GM23248 (cell line): ENCODE data around the gene CARMIL1. TPM values are rescaled to one million over a fixed set of nuclear protein-coding genes. Genes with fewer than 3 reads are reported as not detected.

Experiments
- DNase-seq: peaks from one replicate; pipeline ENCODE4 v3.0.0-alpha.2; 2015
- H2AFZ ChIP-seq: fragments of 200-600 bp; sonication (generic); 2 replicates; pipeline ENCODE4 v1.6.1; 2016; ENCODE audit warnings: antibody characterized with exemption
- H3F3A ChIP-seq: fragments of 200-600 bp; sonication (generic); 2 replicates; pipeline ENCODE4 v1.6.1; 2016; ENCODE audit warnings: mild to moderate bottlenecking, antibody characterized with exemption, mixed run types; ENCODE audit not compliant: insufficient read depth
- H3K27ac ChIP-seq: fragments of 200-600 bp; sonication (generic); 2 replicates; pipeline ENCODE4 v1.5.1; 2016; ENCODE audit warnings: mild to moderate bottlenecking
- H3K27me3 ChIP-seq: fragments of 200-600 bp; sonication (generic); replicated peaks from 2 replicates; pipeline ENCODE4 v1.6.1; 2016; ENCODE audit warnings: mild to moderate bottlenecking; ENCODE audit not compliant: insufficient read depth
- H3K36me3 ChIP-seq: fragments of 200-600 bp; sonication (generic); 2 replicates; pipeline ENCODE4 v1.6.1; 2016; ENCODE audit warnings: low read depth, mild to moderate bottlenecking
- H3K4me1 ChIP-seq: fragments of 200-600 bp; sonication (generic); 2 replicates; pipeline ENCODE4 v1.6.1; 2016; ENCODE audit warnings: mild to moderate bottlenecking; ENCODE audit not compliant: insufficient read depth
- H3K4me2 ChIP-seq: fragments of 200-600 bp; sonication (generic); one replicate; pipeline ENCODE4 v1.6.1; 2016; ENCODE audit warnings: mild to moderate bottlenecking; ENCODE audit not compliant: unreplicated experiment
- H3K4me3 ChIP-seq: fragments of 200-600 bp; sonication (generic); 2 replicates; pipeline ENCODE4 v1.5.1; 2016; ENCODE audit warnings: mild to moderate bottlenecking
- H3K79me2 ChIP-seq: fragments of 200-600 bp; sonication (generic); 2 replicates; pipeline ENCODE4 v1.6.1; 2016; ENCODE audit warnings: mild to moderate bottlenecking; ENCODE audit not compliant: insufficient read depth
- H3K9ac ChIP-seq: fragments of 200-600 bp; sonication (generic); 2 replicates; pipeline ENCODE4 v1.6.1; 2016; ENCODE audit warnings: mild to moderate bottlenecking
- H3K9me2 ChIP-seq: fragments of 200-600 bp; sonication (generic); 2 replicates; pipeline ENCODE4 v1.6.1; 2016; ENCODE audit warnings: mixed run types, mild to moderate bottlenecking, moderate library complexity; ENCODE audit not compliant: insufficient read depth
- H3K9me3 ChIP-seq: fragments of 200-600 bp; sonication (generic); one replicate; pipeline ENCODE4 v1.6.1; 2017; ENCODE audit warnings: low read depth
- H4K20me1 ChIP-seq: fragments of 200-600 bp; sonication (generic); 2 replicates; pipeline ENCODE4 v1.6.0; 2016; ENCODE audit not compliant: insufficient read depth
- EZH2 ChIP-seq: fragments of 200-600 bp; sonication (generic); IDR thresholded peaks from 2 replicates; pipeline ENCODE4 v1.6.1; 2018; ENCODE audit warnings: antibody characterized with exemption, mild to moderate bottlenecking; ENCODE audit not compliant: insufficient read depth, poor library complexity, severe bottlenecking
- EZH2phosphoT487 ChIP-seq: fragments of 200-600 bp; sonication (generic); IDR thresholded peaks from 2 replicates; pipeline ENCODE4 v1.6.1; 2018; ENCODE audit warnings: antibody characterized with exemption, moderate library complexity, mild to moderate bottlenecking, low read depth; ENCODE audit not compliant: insufficient read depth
- WGBS, 2 experiments: methylation state at CpG; one replicate each; pipeline ENCODE4 v1.1.6; 2015 to 2017; ENCODE audit warnings: low lambda C conversion rate in 2 of 2, low coverage in 1 of 2; ENCODE audit errors: missing lambda C conversion rate in 2 of 2; 5-methylcytosine and 5-hydroxymethylcytosine counted together
- in situ Hi-C: fragments of 300-500 bp; cut with MboI; formaldehyde crosslinking; loops from 2 replicates; pipeline ENCODE4 v1.15.0; 2020
- polyA plus RNA-seq: library from polyadenylated mRNA; unstranded; fragments of >200 nt; fragmentation: Nextera tagmentation; extraction: Ambion mirVana; gene quantifications from 2 replicates; pipeline ENCODE4 v1.2.1, GENCODE V29; 2016
- total RNA-seq: library from RNA; depleted of rRNA; stranded (reverse); fragments of >200 nt; shearing (Covaris generic); gene quantifications from 2 replicates; pipeline ENCODE4 v1.2.3, GENCODE V29; 2014

The CARMIL1 gene
- total and polyA plus RNA-seq, 2 experiments from 2014 or later: 10.9 to 11.0 TPM

DNA sequence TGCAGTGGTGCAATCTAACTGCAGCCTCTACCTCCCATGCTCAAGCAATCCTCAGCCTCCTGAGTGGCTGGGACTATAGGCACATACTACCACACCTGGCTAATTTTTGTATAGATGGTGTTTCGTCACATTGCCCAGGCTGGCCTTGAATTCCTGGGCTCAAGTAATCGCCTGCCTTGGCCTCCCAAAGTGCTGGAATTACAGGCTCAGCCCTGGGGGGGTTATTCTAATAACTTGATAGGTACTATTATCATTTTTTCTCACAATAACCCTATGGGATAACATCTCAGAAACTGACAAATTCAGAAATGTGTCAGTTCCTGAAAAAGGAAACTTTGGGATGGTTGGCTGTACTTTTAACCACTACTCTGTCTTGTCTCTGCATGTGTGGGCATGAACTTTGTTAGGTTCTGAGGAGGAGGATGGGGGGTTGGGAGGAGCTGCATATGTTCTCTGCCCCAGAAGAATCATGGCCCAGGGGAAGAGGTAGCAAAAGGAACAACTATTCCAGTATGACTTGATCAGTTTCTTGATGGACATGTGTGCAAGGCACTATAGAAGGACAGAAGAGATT lies 169.9 kb downstream of the CARMIL1 start:
- no peak for TF ChIP-seq EZH2phosphoT487
- no peak for TF ChIP-seq EZH2

DNA sequence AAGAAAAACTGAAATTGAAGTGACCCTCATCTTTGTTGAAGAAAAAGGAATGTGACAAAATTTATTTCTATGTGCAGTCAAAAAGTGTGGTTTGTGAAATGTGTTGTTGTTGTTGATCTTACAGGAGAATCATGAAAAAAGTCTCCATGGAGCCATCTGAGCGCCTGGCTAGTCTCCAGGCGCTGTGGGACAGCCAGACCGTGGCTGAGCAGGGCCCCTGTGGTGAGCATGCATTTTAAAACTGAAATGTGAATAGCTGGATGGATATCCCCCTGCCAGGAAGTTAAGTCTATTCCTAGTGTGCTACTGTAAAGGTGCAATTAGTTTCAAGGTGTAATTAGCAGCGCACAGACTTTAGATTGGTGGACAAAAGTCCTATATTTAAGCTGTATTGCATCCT lies 170.6 kb downstream of the CARMIL1 start:
- Histone ChIP-seq H3K9me3 (no peaks in the 10 kb centered on the region), H4K20me1 (no peaks in the 10 kb centered on the region), H3K79me2 (no peaks in the 10 kb centered on the region), H3K27me3 (no peaks in the 10 kb centered on the region), H3F3A (no peaks in the 10 kb centered on the region), H3K36me3 (no peaks in the 10 kb centered on the region), H3K4me2 (no peak overlapping the region), H2AFZ (no peak overlapping the region), H3K4me1 (peaks cover 6% of the 10 kb centered on the region), H3K9ac (no peak overlapping the region), H3K4me3 (no peak overlapping the region), H3K9me2 (no peaks in the 10 kb centered on the region), H3K27ac (no peak overlapping the region)
- WGBS, 2 experiments: 68 to 75% methylated on average over 4 of the region's 4 CpGs
- DNase-seq: no peak
- in situ Hi-C loops: no loop called here
- TF ChIP-seq EZH2 (no peak), EZH2phosphoT487 (no peak)

More for the DNA sequence above, 169.9 kb downstream of the CARMIL1 start:
- Histone ChIP-seq H3K36me3 (no peaks in the 10 kb centered on the region), H3K4me2 (no peak overlapping the region), H3K79me2 (no peaks in the 10 kb centered on the region), H3K27me3 (no peaks in the 10 kb centered on the region), H3K27ac (no peak overlapping the region), H2AFZ (no peak overlapping the region), H3K9me2 (no peaks in the 10 kb centered on the region), H3K4me1 (peaks cover 3% of the 10 kb centered on the region), H3F3A (no peaks in the 10 kb centered on the region), H3K4me3 (no peak overlapping the region), H3K9me3 (no peaks in the 10 kb centered on the region), H3K9ac (no peak overlapping the region), H4K20me1 (no peaks in the 10 kb centered on the region)
- in situ Hi-C loops: no loop called here
- DNase-seq: no peak
- 77 to 83% methylated on average over 2 of the region's 2 CpGs for WGBS, 2 experiments

DNA sequence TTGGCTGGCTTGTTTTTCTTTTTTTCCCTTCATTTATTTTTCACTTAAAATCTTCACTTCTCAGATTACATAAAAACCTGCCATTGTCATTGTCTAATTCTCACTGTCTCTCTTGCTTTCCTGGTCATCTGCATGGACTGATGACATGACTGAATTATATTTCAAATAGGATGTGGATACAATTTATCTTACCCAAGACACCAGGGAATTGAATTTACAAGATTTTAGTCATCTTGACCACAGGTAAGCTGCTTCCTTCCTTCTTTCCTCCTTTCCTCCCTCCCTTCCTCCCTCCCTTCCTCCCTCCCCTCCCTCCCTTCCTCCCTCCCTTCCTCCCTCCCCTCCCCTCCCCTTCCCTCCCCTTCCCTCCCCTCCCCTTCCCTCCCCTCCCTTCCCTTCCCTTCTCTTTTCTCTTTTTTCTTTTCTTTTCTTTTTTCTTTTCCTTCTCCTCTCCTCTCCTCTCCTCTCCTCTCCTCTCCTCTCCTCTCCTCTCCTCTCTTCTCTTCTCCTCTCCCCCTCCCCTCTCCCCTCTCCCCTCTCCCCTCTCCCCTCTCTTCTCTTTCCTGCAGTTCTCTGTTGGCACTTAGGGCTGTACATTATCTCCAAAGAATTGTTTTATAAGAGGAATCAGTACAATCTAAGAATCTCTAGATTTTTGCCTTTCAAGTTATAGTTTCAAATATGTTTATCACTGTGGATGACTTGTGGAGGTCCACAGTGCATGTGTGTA lies 171.5 kb downstream of the CARMIL1 start:
- H3K4me1 ChIP-seq: peaks cover 6% of the 10 kb centered on the region
- no peak overlapping the region for H3K9ac ChIP-seq
- no peak for TF ChIP-seq EZH2phosphoT487
- no peak for TF ChIP-seq EZH2
- no peaks in the 10 kb centered on the region for H3K9me3 ChIP-seq
- no peak overlapping the region for H3K27ac ChIP-seq
- H3K4me3 ChIP-seq: no peak overlapping the region
- H3K36me3 ChIP-seq: no peaks in the 10 kb centered on the region
- H3K9me2 ChIP-seq: no peaks in the 10 kb centered on the region
- in situ Hi-C loops: no loop called here
- H3K4me2 ChIP-seq: no peak overlapping the region
- no peaks in the 10 kb centered on the region for H3K27me3 ChIP-seq
- no peak for DNase-seq
- no peaks in the 10 kb centered on the region for H4K20me1 ChIP-seq
- H2AFZ ChIP-seq: no peak overlapping the region
- H3F3A ChIP-seq: no peaks in the 10 kb centered on the region
- H3K79me2 ChIP-seq: no peaks in the 10 kb centered on the region

DNA sequence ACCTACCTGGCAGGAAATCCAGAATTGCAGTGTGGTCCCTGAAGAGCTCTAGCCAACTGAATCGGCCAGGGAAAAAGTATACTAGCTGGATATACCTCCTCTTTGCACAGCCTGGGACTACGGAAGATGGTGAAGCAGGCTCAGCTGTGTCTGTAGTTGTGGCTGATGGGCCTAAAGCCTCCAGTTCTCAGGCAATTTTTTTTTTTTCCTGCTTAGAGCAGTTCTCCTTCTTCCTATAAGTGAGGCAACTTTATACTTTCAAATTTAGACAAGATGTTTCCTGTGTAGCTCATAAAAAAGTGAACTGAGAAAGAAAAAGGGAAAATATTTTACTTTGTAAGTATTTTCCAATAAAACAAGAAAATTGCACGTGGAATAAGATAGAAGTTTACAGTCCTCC lies 172.9 kb downstream of the CARMIL1 start:
- Histone ChIP-seq H3K27ac (no peak overlapping the region), H3K9me3 (no peaks in the 10 kb centered on the region), H3K4me3 (no peak overlapping the region), H3F3A (no peaks in the 10 kb centered on the region), H2AFZ (no peak overlapping the region), H3K4me1 (peaks cover 6% of the 10 kb centered on the region), H3K4me2 (no peak overlapping the region), H3K79me2 (no peaks in the 10 kb centered on the region), H3K9ac (no peak overlapping the region), H3K27me3 (no peaks in the 10 kb centered on the region), H4K20me1 (no peaks in the 10 kb centered on the region), H3K36me3 (no peaks in the 10 kb centered on the region), H3K9me2 (no peaks in the 10 kb centered on the region)
- 86 to 94% methylated on average over 3 of the region's 3 CpGs for WGBS, 2 experiments
- in situ Hi-C loops: no loop called here
- TF ChIP-seq EZH2phosphoT487 (no peak), EZH2 (no peak)
- DNase-seq: no peak
